K562 (cell line): Measurements from ENCODE around the gene SEZ6. TPM values are rescaled to one million over a fixed set of nuclear protein-coding genes. Genes with fewer than 3 reads are reported as not detected.

Experiments used
- ATAC-seq: fragments of 200-7000 bp; cut with Tn5 transposase; 3 replicates; pipeline ENCODE4 v1.9.1; 2020; ENCODE audit warnings: moderate library complexity
- BruUV-seq: library from RNA; stranded (reverse); fragments of 400-500 nt; replicated peaks from 2 replicates; lab custom pipeline; 2021; lab: Mats Ljungman, UMichigan
- CTCF ChIA-PET: fragments of 300-600 bp; formaldehyde crosslinking; extraction: SDS; loops from one replicate; lab custom pipeline; 2021; ENCODE audit warnings: low intra/inter-chr PET ratio; lab: Yijun Ruan, JAX
- POLR2A ChIA-PET: fragments of 300-600, 350-650 bp; sonication (Branson Sonifier 250); formaldehyde crosslinking; extraction: SDS; loops from one replicate; lab custom pipeline; 2021; ENCODE audit warnings: antibody characterized with exemption, inconsistent platforms; lab: Yijun Ruan, JAX
- DNase-seq, 4 experiments: peaks; one replicate each; pipeline versions ENCODE4 v3.0.0 to v3.0.0-alpha.2; 2011 to 2018; ENCODE audit warnings: low spot score in 3 of 4, mixed read lengths in 3 of 4; ENCODE audit errors: extremely low read depth in 1 of 4
- FAIRE-seq: peaks from 2 replicates; lab custom pipeline; 2011; peaks lifted over from hg19 to GRCh38; lab: Jason Lieb, UNC
- H2AFZ ChIP-seq: 2 replicates; pipeline ENCODE4 v1.6.0; 2011; ENCODE audit warnings: low read depth, low read length, control low read depth, inconsistent platforms
- H3K27ac ChIP-seq: fragments of 200-600 bp; 3 replicates; pipeline ENCODE4 v1.8.0; 2011; ENCODE audit warnings: low read depth, mild to moderate bottlenecking, control low read depth, inconsistent platforms, low read length, moderate library complexity, mixed read lengths; ENCODE audit errors: extremely low read depth
- H3K27me3 ChIP-seq, 2 experiments: fragments of 300-600 bp in 1 of 2; 2 replicates in 1 of 2; 3 replicates in 1 of 2; pipeline versions ENCODE4 v1.6.0 to v1.8.0; 2011; ENCODE audit warnings: inconsistent platforms in 2 of 2, low read length in 2 of 2, mild to moderate bottlenecking in 1 of 2, mixed read lengths in 1 of 2, moderate library complexity in 1 of 2; ENCODE audit not compliant: control insufficient read depth in 2 of 2, insufficient read depth in 2 of 2
- H3K36me3 ChIP-seq: fragments of 300-600 bp; 3 replicates; pipeline ENCODE4 v1.8.0; 2011; ENCODE audit warnings: mild to moderate bottlenecking, low read length, inconsistent platforms; ENCODE audit not compliant: control insufficient read depth, insufficient read depth
- H3K4me1 ChIP-seq, 2 experiments: fragments of 200-600 bp in 1 of 2; replicated peaks in 1 of 2; 2 replicates in 1 of 2; 3 replicates in 1 of 2; pipeline versions ENCODE4 v1.5.1 to v1.8.0; 2011; ENCODE audit warnings: inconsistent platforms in 2 of 2, low read length in 2 of 2, mild to moderate bottlenecking in 1 of 2, mixed read lengths in 1 of 2, moderate library complexity in 1 of 2; ENCODE audit not compliant: control insufficient read depth in 2 of 2, insufficient read depth in 2 of 2
- H3K4me2 ChIP-seq: 2 replicates; pipeline ENCODE4 v1.6.1; 2011; ENCODE audit warnings: low read length, control low read depth, inconsistent platforms, mixed read lengths; ENCODE audit not compliant: insufficient read depth
- H3K4me3 ChIP-seq: fragments of 200-600 bp; sonication (generic), shearing (Covaris generic); 2 replicates; pipeline ENCODE4 v1.5.1; 2016; ENCODE audit warnings: control low read depth, inconsistent platforms
- H3K79me2 ChIP-seq: fragments of 200-600 bp; 3 replicates; pipeline ENCODE4 v1.8.0; 2011; ENCODE audit warnings: low read length, inconsistent platforms; ENCODE audit not compliant: control insufficient read depth, insufficient read depth
- H3K9ac ChIP-seq, 2 experiments: 2 replicates each; pipeline versions ENCODE4 v1.6.0 to v1.6.1; 2011; ENCODE audit warnings: low read depth in 2 of 2, low read length in 2 of 2, control low read depth in 1 of 2, inconsistent platforms in 1 of 2, mild to moderate bottlenecking in 1 of 2, mixed read lengths in 1 of 2; ENCODE audit not compliant: insufficient read depth in 1 of 2
- H3K9me1 ChIP-seq: one replicate; pipeline ENCODE4 v1.6.0; 2011; ENCODE audit warnings: inconsistent platforms, mild to moderate bottlenecking, low read length, moderate library complexity; ENCODE audit not compliant: control insufficient read depth, insufficient read depth
- H3K9me3 ChIP-seq: replicated peaks from 2 replicates; pipeline ENCODE4 v1.5.1; 2011; ENCODE audit warnings: low read depth, low read length, inconsistent platforms; ENCODE audit not compliant: control insufficient read depth, insufficient read depth
- H4K20me1 ChIP-seq: replicated peaks from 2 replicates; pipeline ENCODE4 v1.6.1; 2011; ENCODE audit warnings: low read length, inconsistent platforms, mixed read lengths; ENCODE audit not compliant: control insufficient read depth, insufficient read depth
- ATF1 ChIP-seq, 2 experiments: fragments of 450-650 bp in 1 of 2; IDR thresholded peaks; 2 replicates each; pipeline ENCODE4 v1.6.1; 2016; ENCODE audit warnings: missing compliant biosample characterization in 1 of 2, missing genetic modification characterization in 1 of 2
- CREB3L1 ChIP-seq: fragments of 450-650 bp; IDR thresholded peaks from 2 replicates; pipeline ENCODE4 v1.6.1; 2014; ENCODE audit warnings: low read depth, mild to moderate bottlenecking, moderate library complexity, borderline replicate concordance
- CREM ChIP-seq: IDR thresholded peaks from 2 replicates; pipeline ENCODE4 v1.6.1; 2014; ENCODE audit warnings: antibody characterized with exemption, low read depth
- DLX4 ChIP-seq: fragments of 250-450 bp; sonication (Bioruptor Pico); IDR thresholded peaks from 2 replicates; pipeline ENCODE4 v1.6.1; 2021; ENCODE audit warnings: mild to moderate bottlenecking
- GATA2 ChIP-seq: sonication (generic); formaldehyde crosslinking; IDR thresholded peaks from 2 replicates; pipeline ENCODE4 v1.4.0; 2020; ENCODE audit warnings: mild to moderate bottlenecking, missing genetic modification reagents
- ID3 ChIP-seq, 2 experiments: fragments of 250-450 bp in 1 of 2; fragments of 450-650 bp in 1 of 2; sonication (Bioruptor Pico) in 1 of 2; IDR thresholded peaks; 2 replicates each; pipeline versions ENCODE4 v1.6.1 to v1.8.0; 2016 to 2021; ENCODE audit warnings: mild to moderate bottlenecking in 2 of 2, moderate library complexity in 2 of 2, missing compliant biosample characterization in 1 of 2, missing genetic modification characterization in 1 of 2
- MECOM ChIP-seq: fragments of 250-450 bp; sonication (Bioruptor Pico); IDR thresholded peaks from 2 replicates; pipeline ENCODE4 v1.8.0; 2022; ENCODE audit warnings: inconsistent platforms
- ZNF253 ChIP-seq: fragments of 250-450 bp; sonication (Bioruptor Pico); conservative IDR thresholded peaks from 2 replicates; pipeline ENCODE4 v1.6.1; 2021; ENCODE audit warnings: mild to moderate bottlenecking
- ZNF347 ChIP-seq: fragments of 450-650 bp; formaldehyde crosslinking; IDR thresholded peaks from 2 replicates; pipeline ENCODE4 v1.4.0; 2020; ENCODE audit warnings: low read depth, mild to moderate bottlenecking, moderate library complexity
- ZNF77 ChIP-seq: fragments of 250-450 bp; sonication (Bioruptor Pico); IDR thresholded peaks from 2 replicates; pipeline ENCODE4 v1.5.0; 2020
- WGBS: fragments of 100-300 bp; shearing (Covaris generic); methylation state at CpG from one replicate; pipeline ENCODE4 v1.1.6; 2016; ENCODE audit warnings: low coverage, mixed read lengths; ENCODE audit not compliant: insufficient coverage; ENCODE audit errors: missing lambda C conversion rate; 5-methylcytosine and 5-hydroxymethylcytosine counted together
- in situ Hi-C: fragments of 300-500 bp; cut with MboI; formaldehyde crosslinking; loops from 4 replicates; pipeline ENCODE4 v1.15.0; 2018; ENCODE audit warnings: inconsistent platforms, mixed read lengths
- intact Hi-C: fragments of 100-400 bp; cut with micrococcal nuclease; formaldehyde crosslinking; loops from 2 replicates; pipeline ENCODE4 v1.14.2; 2022
- polyA plus RNA-seq, 8 experiments: library from polyadenylated mRNA; depleted of rRNA in 4 of 8; stranded (reverse) in 5 of 8; unstranded in 3 of 8; fragments of >200 nt; fragmentation: Nextera tagmentation in 2 of 8; fragmentation: Illumina TruSeq in 1 of 8; extraction: Ambion mirVana in 2 of 8; extraction: Trizol in 1 of 8; gene quantifications; 2 replicates each; pipeline versions ENCODE4 v1.2.1 to v1.2.3, GENCODE V29; 2011 to 2014; ENCODE audit warnings: inconsistent platforms in 1 of 8, missing spikeins in 1 of 8
- total RNA-seq, 7 experiments: library from RNA; depleted of rRNA in 6 of 7; stranded (reverse); fragments of >200 nt in 6 of 7; fragmentation: Illumina TruSeq in 2 of 7; extraction: Trizol in 2 of 7; gene quantifications; 2 replicates each; pipeline versions ENCODE4 v1.2.1 to v1.2.3, GENCODE V29; 2011 to 2021; ENCODE audit warnings: low replicate concordance in 1 of 7
- TF ChIP-seq, protein P1 (sequence below): fragments of 250-450 bp; sonication (Bioruptor Pico); IDR thresholded peaks from 2 replicates; pipeline ENCODE4 v1.4.0; 2020
- TF ChIP-seq, protein P2 (sequence below): sonication (generic); formaldehyde crosslinking; IDR thresholded peaks from 2 replicates; pipeline ENCODE4 v1.8.0; 2023; ENCODE audit warnings: mild to moderate bottlenecking, missing genetic modification reagents
- TF ChIP-seq, protein P3 (sequence below): IDR thresholded peaks from 2 replicates; pipeline ENCODE4 v1.6.1; 2016; ENCODE audit warnings: missing genetic modification characterization, missing compliant biosample characterization

Gene SEZ6
- total and polyA plus RNA-seq, 9 of the 15 experiments (the other 6 are each of a cell fraction or from before 2014, with no cell fraction given), result not detected

DNA sequence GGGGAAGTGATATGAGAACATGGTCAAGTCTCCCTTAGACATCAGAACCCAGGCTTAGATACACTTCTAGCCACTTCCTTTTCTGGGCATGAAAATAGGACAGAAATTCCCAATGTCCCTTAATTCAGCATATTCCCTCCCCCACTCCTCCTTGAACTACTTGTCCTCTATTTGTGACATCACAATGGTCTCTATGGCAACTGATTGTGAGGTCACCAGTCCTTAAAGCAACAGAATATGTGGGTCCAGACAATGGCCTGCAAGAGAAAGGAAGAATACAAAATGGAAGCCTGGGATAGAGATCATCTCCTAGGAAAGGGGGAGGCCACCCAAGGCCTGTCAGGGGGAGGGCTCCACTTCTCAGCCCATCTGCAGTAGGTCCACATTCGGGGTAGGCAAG lies 6.7 kb upstream of the SEZ6 start:
- Histone ChIP-seq H2AFZ (no peak overlapping the region), H3K27ac (no peak overlapping the region), H3K27me3 (peaks cover 29 to 34% of the 10 kb centered on the region in 2 experiments; a peak in 4 of 5 replicates), H3K9me3 (no peaks in the 10 kb centered on the region), H3K79me2 (no peaks in the 10 kb centered on the region), H3K9me1 (no peaks in the 10 kb centered on the region), H4K20me1 (0 out of 2 replicates have a peak, but pooled peaks cover 4% of the 10 kb centered on the region), H3K4me3 (no peak overlapping the region), H3K9ac (no peak overlapping the region), H3K4me2 (no peak overlapping the region), H3K4me1 (no peaks in the 10 kb centered on the region), H3K36me3 (no peaks in the 10 kb centered on the region)
- 0% methylated on average over 1 of the region's 1 CpG for WGBS
- CTCF ChIA-PET, result no interaction called here
- FAIRE-seq (no peak), ATAC-seq (no peak), DNase-seq (no peak)
- in situ Hi-C loops, result no loop called here
- intact Hi-C loops, result no loop called here
- POLR2A ChIA-PET, result interaction anchor here (0.6 to 0.7 kb wide), 2 partner anchors 66 to 324 kb away, joined by 3 to 4 read pairs; no protein-coding TSS in a partner anchor
- no TSS peak for BruUV-seq
- TF ChIP-seq ATF1 (CRISPR knock-in tag; IDR thresholded peaks at IDR 0.05), result no peak
- TF ChIP-seq ATF1 (tag; IDR thresholded peaks at IDR 0.05), result 0 out of 2 replicates have a peak, but pooled peaks have one; percentile 20
- TF ChIP-seq, protein P1, sequence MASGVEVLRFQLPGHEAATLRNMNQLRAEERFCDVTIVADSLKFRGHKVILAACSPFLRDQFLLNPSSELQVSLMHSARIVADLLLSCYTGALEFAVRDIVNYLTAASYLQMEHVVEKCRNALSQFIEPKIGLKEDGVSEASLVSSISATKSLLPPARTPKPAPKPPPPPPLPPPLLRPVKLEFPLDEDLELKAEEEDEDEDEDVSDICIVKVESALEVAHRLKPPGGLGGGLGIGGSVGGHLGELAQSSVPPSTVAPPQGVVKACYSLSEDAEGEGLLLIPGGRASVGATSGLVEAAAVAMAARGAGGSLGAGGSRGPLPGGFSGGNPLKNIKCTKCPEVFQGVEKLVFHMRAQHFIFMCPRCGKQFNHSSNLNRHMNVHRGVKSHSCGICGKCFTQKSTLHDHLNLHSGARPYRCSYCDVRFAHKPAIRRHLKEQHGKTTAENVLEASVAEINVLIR (CRISPR knock-in tag), result no peak
- TF ChIP-seq CREM, result peak; percentile 71
- TF ChIP-seq ID3 (CRISPR knock-in tag; IDR thresholded peaks at IDR 0.05), result no peak
- no peak for TF ChIP-seq ID3 (tag; IDR thresholded peaks at IDR 0.05)
- TF ChIP-seq DLX4 (CRISPR knock-in tag), result no peak
- TF ChIP-seq ZNF253 (CRISPR knock-in tag), result no peak
- TF ChIP-seq, protein P2, sequence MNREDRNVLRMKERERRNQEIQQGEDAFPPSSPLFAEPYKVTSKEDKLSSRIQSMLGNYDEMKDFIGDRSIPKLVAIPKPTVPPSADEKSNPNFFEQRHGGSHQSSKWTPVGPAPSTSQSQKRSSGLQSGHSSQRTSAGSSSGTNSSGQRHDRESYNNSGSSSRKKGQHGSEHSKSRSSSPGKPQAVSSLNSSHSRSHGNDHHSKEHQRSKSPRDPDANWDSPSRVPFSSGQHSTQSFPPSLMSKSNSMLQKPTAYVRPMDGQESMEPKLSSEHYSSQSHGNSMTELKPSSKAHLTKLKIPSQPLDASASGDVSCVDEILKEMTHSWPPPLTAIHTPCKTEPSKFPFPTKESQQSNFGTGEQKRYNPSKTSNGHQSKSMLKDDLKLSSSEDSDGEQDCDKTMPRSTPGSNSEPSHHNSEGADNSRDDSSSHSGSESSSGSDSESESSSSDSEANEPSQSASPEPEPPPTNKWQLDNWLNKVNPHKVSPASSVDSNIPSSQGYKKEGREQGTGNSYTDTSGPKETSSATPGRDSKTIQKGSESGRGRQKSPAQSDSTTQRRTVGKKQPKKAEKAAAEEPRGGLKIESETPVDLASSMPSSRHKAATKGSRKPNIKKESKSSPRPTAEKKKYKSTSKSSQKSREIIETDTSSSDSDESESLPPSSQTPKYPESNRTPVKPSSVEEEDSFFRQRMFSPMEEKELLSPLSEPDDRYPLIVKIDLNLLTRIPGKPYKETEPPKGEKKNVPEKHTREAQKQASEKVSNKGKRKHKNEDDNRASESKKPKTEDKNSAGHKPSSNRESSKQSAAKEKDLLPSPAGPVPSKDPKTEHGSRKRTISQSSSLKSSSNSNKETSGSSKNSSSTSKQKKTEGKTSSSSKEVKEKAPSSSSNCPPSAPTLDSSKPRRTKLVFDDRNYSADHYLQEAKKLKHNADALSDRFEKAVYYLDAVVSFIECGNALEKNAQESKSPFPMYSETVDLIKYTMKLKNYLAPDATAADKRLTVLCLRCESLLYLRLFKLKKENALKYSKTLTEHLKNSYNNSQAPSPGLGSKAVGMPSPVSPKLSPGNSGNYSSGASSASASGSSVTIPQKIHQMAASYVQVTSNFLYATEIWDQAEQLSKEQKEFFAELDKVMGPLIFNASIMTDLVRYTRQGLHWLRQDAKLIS (CRISPR knock-in tag), result no peak
- TF ChIP-seq MECOM (CRISPR knock-in tag), result no peak
- TF ChIP-seq CREB3L1, result no peak
- no peak for TF ChIP-seq ZNF77 (CRISPR knock-in tag)
- TF ChIP-seq GATA2 (CRISPR knock-in tag), result no peak
- TF ChIP-seq ZNF347 (CRISPR knock-in tag), result no peak
- TF ChIP-seq, protein P3, sequence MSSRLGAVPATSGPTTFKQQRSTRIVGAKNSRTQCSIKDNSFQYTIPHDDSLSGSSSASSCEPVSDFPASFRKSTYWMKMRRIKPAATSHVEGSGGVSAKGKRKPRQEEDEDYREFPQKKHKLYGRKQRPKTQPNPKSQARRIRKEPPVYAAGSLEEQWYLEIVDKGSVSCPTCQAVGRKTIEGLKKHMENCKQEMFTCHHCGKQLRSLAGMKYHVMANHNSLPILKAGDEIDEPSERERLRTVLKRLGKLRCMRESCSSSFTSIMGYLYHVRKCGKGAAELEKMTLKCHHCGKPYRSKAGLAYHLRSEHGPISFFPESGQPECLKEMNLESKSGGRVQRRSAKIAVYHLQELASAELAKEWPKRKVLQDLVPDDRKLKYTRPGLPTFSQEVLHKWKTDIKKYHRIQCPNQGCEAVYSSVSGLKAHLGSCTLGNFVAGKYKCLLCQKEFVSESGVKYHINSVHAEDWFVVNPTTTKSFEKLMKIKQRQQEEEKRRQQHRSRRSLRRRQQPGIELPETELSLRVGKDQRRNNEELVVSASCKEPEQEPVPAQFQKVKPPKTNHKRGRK (tag), result no peak
